ENCODE results near the gene TGIF2.

Gene TGIF2

GRCh38 chr20:36573103-36573797 is at the start of gene TGIF2:
Gene TGIF2 (plus strand): TSS chr20:36573597. CDS start chr20:36578775, 5,178 bp downstream.
- DNase-seq: peak; percentile 94

- no peak for DNase-seq
Measured at GRCh38 chr20:36525620-36526365, 47.6 kb upstream of the TGIF2 start.

DNA sequence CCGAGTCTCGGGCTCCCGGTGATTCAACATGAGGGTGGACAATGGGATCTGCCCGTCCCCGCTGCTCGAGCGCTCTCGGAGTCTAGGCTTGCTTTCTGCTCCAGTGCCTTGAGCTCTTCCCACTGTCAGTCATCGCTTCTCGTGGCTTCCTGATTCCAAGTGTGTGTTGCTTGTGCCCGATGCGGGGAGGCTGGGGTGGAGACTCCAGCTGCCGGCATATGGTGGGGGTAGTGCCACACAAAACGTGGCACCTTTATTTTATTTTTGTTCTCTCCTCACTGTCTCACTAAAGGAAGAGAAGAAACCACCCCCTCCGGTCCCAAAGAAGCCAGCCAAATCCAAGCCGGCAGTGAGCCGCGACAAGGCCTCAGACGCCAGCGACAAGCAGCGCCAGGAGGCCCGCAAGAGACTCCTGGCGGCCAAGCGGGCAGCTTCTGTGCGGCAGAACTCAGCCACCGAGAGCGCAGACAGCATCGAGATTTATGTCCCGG is 46.8 kb upstream of the TGIF2 start:
- no peak for DNase-seq

DNA sequence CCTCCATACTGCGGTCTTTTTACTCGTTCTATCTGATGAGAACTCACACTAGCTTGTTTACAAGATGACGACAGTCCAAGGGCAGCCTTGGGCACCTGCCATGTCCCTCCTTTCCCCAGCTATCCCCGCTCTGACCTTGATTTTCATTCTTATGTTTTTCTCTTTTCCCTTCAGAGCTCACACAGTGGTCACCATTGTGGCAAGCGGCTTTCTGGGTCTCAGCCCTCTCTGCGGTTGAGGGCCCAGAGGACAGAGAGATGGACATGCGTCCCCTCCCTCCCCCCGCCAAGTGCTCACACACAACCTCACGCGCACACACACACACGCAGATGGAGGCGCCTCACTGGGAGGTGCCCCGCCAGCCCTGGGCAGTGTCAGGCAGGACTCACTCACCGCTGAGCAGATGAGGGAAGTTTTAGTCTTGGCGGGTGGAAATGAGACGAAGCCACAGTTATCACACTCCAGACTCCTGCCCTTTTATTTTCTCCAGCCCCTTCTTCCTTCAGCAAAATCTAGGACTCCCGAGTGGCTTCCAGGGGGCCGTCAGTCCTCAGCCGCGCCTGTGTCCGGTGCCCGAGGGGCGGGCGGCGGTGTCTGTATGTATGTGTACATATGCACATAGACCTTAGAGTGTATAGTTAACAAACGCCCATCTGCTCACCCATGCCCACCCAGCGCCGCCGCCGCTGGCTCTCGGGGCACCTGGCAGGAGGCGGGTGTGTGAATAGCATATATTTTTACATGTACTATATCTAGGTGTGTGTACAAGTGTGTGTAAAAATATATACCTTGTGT is 45.9 kb upstream of the TGIF2 start:
- DNase-seq: no peak

- no peak for DNase-seq
Measured at GRCh38 chr20:36528176-36528874, 45.1 kb upstream of the TGIF2 start.

- DNase-seq: no peak
Measured at GRCh38 chr20:36528875-36529417, 44.5 kb upstream of the TGIF2 start.

- DNase-seq: no peak
Measured at GRCh38 chr20:36532388-36532787, 41.0 kb upstream of the TGIF2 start.

GRCh38 chr20:36532822-36533221 is 40.6 kb upstream of the TGIF2 start:
- DNase-seq: no peak

DNA sequence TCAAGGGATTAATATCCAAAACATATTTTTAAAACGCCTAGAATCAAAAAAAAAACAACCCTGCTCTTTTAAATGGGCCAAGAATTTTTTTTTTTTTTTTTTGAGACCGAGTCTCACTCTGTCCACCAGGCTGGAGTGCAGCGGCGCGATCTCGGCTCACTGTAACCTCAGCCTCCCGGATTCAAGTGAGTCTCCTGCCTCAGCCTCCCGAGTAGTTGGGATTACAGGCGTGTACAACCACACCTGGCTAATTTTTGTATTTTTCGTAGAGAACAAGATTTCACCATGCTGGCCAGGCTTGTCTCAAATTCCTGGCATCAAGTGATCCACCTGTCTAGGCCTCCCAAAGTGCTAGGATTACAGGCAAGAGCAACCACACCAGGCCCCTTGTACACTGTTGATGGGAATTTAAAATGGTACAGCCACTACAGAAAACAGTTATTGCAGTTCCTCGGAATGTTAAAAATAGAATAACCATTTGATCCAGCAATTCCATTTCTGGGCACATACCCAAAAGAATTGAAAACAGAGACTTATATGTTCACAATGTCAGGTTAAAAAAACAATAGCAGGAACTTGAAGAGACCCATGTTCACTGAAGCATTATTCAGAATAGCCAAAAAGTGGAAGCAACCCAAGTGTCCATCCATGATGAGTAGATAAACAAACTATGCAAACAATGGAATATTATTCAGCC is 35.2 kb upstream of the TGIF2 start:
- DNase-seq: no peak

DNA sequence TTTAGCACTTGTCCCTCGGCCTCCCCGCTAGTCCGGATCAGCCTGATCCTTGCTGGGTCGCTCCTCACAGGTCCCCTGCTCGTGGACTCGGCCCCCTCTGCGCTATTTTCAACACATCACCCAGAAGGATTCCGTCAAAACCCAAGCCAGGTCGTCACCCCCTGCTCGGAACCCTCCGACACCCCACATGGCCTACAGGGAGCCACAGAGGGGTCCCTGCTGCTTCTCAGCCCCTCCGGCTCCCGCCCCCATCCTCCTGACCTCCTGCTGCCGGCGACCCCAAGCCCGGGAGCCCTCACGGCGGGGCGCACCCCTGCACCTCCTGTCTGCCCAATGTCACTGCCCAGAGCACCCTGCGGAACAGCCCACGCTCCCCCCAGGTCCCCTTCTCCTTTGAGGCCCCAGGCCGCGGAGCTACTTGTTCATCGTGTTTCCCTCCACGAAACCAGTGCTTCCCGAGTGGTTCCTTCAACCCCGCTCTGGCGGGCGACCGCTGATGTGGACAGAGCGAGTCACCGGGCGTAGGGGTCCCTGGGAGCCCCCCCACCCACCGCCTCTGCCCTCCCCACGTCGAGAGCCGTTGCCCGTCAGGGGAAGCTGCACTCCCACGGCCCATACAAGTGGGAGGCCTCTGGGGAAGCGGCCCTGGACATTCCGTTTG is 32.7 kb upstream of the TGIF2 start:
- no peak for DNase-seq

- no peak for DNase-seq
Measured at GRCh38 chr20:36541227-36541767, 32.1 kb upstream of the TGIF2 start, which contains the start of gene MYL9. Gene MYL9 (plus strand): TSS chr20:36541519. CDS start chr20:36544885, 3,366 bp downstream.

DNA sequence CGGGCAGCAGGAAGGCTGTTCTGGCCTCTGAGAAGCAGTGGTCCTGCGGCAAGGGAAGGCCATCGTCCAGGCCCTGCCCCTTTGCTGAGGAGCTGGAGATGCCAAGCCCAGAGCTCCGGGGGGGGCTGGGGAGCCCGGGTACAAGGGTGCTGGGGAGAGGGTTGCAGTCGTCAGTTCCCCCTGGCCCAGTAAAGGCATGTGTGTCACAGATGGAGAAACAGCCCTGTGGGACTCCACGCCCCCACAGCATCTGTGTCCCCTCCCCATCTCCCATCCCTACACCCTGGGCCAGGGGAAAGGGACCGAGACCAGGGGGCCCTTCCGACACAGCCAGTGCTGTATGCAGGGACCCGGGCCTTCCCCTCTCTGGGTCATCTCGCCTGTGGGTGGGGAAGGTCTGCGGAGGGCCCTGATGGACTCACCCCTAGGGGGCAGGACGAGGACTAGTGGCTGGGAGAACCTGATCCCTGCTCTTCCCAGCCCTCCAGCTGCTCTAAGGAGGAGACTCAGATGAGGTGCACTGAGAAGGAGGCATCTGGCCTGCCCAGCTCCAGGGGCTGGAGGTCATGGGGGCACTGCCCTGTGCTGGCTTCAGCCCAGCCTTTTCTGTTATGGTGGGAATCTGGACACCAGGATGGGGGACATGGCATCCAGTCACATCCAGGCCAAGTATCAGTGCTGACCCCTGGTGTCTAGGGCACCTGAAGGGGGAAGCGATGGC is 31.5 kb upstream of the TGIF2 start:
- DNase-seq: no peak

GRCh38 chr20:36542516-36543183 is 30.7 kb upstream of the TGIF2 start:
- no peak for DNase-seq

- no peak for DNase-seq
Measured at GRCh38 chr20:36543184-36544133, 29.9 kb upstream of the TGIF2 start.

- DNase-seq: no peak
Measured at GRCh38 chr20:36544134-36545018, 29.0 kb upstream of the TGIF2 start.

GRCh38 chr20:36546111-36546736 is 27.2 kb upstream of the TGIF2 start:
- no peak for DNase-seq

All from activated T-cell treated with anti-CD3 and anti-CD28 coated beads, Interleukin-2, amount 50 U/mL, for 1 hour (primary cell).